Esophagus squamous epithelium (tissue), 4 donors: Measurements from ENCODE around the gene MN1.

ENCODE experiments used
- CTCF ChIP-seq, 6 experiments: fragments of 450-650 bp in 4 of 6; fragments of 200-600 bp in 2 of 6; sonication (generic) in 2 of 6; IDR thresholded peaks; one replicate each; pipeline ENCODE4 v1.5.1; 2016 to 2019; ENCODE audit warnings: antibody characterized with exemption in 6 of 6, mild to moderate bottlenecking in 4 of 6, moderate library complexity in 4 of 6
- POLR2A ChIP-seq, 4 donors: fragments of 450-650 bp; IDR thresholded peaks; one replicate each; pipeline ENCODE4 v1.6.1; 2017; ENCODE audit warnings: antibody characterized with exemption in 4 of 4, mild to moderate bottlenecking in 4 of 4, moderate library complexity in 3 of 4

- TF ChIP-seq CTCF (IDR thresholded peaks at IDR 0.05) (no peak), POLR2A (IDR thresholded peaks at IDR 0.05) (no peak)
These were observed 40.6 kb upstream of the MN1 start for GRCh38 chr22:27842201-27842600.
